ENCODE results near the gene NAA25. TPM values are rescaled to one million over a fixed set of nuclear protein-coding genes. Genes with fewer than 3 reads are reported as not detected.
A peak's percentile ranks its signal among the peaks of the same experiment; 100 is the strongest.

NAA25 gene
- polyA plus RNA-seq, 1 of the 3 experiments (the other 2 are of a cell fraction) = 4.4 TPM

DNA sequence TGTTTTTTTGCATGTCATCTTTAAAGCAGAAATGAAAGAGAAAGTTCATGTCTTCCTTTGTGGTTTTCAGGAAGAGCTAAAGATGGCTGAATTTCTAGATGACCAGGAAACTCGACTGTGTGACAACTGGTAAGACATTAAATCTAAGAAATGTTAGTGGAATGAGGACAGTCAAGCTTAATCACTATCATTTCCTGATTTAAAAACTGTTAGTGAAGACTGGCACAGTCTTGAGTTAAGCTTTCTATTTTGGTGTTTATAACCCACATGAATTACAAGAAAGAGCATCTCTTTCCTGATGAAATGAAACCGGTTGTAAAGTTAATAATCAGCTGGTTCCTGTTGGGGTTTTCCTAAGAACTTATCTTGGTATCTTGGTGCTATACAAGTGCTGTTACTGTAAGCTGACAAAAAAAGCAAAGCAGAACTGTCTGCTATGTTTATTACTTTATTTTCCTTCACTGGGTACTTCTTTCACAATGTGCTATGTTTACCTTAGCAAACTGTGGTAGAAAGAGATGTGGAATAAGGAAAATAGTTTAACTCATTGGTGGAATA lies 21.9 kb upstream of the NAA25 start:
- peak overlapping the region in 1 of 2 experiments; percentile 12; a peak in 2 of 4 replicates for H3K4me3 ChIP-seq (ENCODE audit: low read depth in 2 of 2, low read length in 1 of 2)
- peak overlapping the region; percentile 17 to 65; a peak in 2 of 4 replicates for H3K27ac ChIP-seq (ENCODE audit: low read depth in 2 of 2, low read length in 1 of 2)
- H3F3A ChIP-seq (replicated peaks; ENCODE audit: insufficient read depth) = peaks cover 9% of the 10 kb centered on the region
- H3K4me1 ChIP-seq (ENCODE audit: control insufficient read depth in 1 of 2, insufficient read depth in 2 of 2, low read depth in 1 of 2, low read length in 1 of 2) = peaks cover 4 to 15% of the 10 kb centered on the region in 2 experiments; a peak in 3 of 4 replicates
- no peaks in the 10 kb centered on the region for H3K27me3 ChIP-seq (ENCODE audit: insufficient read depth)
- ChIA-PET POLR2A (no interaction called here), CTCF (no interaction called here)
- H3K79me2 ChIP-seq (ENCODE audit: insufficient read depth) = peaks cover 58% of the 10 kb centered on the region
- TF ChIP-seq YY1 (IDR thresholded peaks at IDR 0.05; ENCODE audit: low read depth) (peak; percentile 47; the same call in 1 of the 2 replicates), RXRA (IDR thresholded peaks at IDR 0.05; ENCODE audit: borderline replicate concordance, low read depth) (no peak)
- peak overlapping the region; percentile 55 for H2AFZ ChIP-seq (ENCODE audit: low read depth)
- H3K4me2 ChIP-seq = peak overlapping the region; percentile 66
- peak overlapping the region; percentile 46; the same call in 1 of the 2 replicates for H3K9ac ChIP-seq
- no peak for DNase-seq
- 7% methylated on average over 2 of the region's 2 CpGs for WGBS (ENCODE audit: low lambda C conversion rate)
- no peaks in the 10 kb centered on the region for H4K20me1 ChIP-seq (ENCODE audit: insufficient read depth)
- H3K9me3 ChIP-seq = no peaks in the 10 kb centered on the region
- no peaks in the 10 kb centered on the region for H3K9me2 ChIP-seq
- H3K36me3 ChIP-seq (replicated peaks in 1 of 2; ENCODE audit: control insufficient read depth in 1 of 2, insufficient read depth in 2 of 2, low read length in 1 of 2) = peaks cover 10 to 30% of the 10 kb centered on the region in 2 experiments

DNA sequence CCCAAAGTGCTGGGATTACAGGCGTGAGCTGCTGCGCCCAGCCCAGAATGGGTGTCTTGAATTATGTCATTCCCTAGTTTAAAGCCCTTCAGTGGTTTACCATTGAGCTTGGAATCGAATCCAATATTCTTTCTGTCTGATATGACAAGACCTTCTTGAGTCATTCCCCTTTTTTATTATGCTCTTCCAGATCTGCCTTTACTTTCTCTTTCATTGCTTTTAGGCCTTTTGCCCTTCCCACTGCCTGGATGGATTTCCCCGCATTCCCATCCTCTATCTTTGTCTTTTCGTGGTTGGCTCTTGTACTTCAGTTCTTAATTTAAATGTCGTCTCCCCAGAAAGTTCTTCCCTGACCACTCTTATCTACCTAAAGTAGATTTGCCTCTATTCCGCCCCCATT lies 18.3 kb upstream of the NAA25 start:
- H3K4me3 ChIP-seq (ENCODE audit: low read depth in 2 of 2, low read length in 1 of 2) = peak overlapping the region in 1 of 2 experiments; percentile 81; a peak in 1 of 4 replicates
- TF ChIP-seq NFIC (IDR thresholded peaks at IDR 0.05; ENCODE audit: borderline replicate concordance) (no peak), GATA2 (CRISPR knock-in tag; IDR thresholded peaks at IDR 0.05) (no peak), TEAD4 (IDR thresholded peaks at IDR 0.05; ENCODE audit: borderline replicate concordance, insufficient read depth) (no peak), MEF2A (IDR thresholded peaks at IDR 0.05; ENCODE audit: borderline replicate concordance, low read depth) (no peak), ELF1 (IDR thresholded peaks at IDR 0.05) (no peak), YY1 (IDR thresholded peaks at IDR 0.05; ENCODE audit: low read depth) (no peak), TCF12 (IDR thresholded peaks at IDR 0.05) (no peak), FOXM1 (IDR thresholded peaks at IDR 0.05; ENCODE audit: low read depth) (no peak), RCOR1 (IDR thresholded peaks at IDR 0.05; ENCODE audit: low read length) (no peak), FOXJ3 (CRISPR knock-in tag; IDR thresholded peaks at IDR 0.05) (no peak), RAD21 (IDR thresholded peaks at IDR 0.05; ENCODE audit: low read length) (no peak), MXI1 (IDR thresholded peaks at IDR 0.05; ENCODE audit: low read depth, low read length) (no peak), RFX5 (IDR thresholded peaks at IDR 0.05; ENCODE audit: low read length) (no peak), FOSL2 (IDR thresholded peaks at IDR 0.05; ENCODE audit: borderline replicate concordance, low read depth) (no peak), TAF1 (IDR thresholded peaks at IDR 0.05; ENCODE audit: borderline replicate concordance, low read depth, low read length) (no peak), EZH2phosphoT487 (IDR thresholded peaks at IDR 0.05; ENCODE audit: borderline replicate concordance, low read depth) (no peak), NRF1 (IDR thresholded peaks at IDR 0.05; ENCODE audit: low read depth, low read length) (no peak)
- TF ChIP-seq, protein P1, sequence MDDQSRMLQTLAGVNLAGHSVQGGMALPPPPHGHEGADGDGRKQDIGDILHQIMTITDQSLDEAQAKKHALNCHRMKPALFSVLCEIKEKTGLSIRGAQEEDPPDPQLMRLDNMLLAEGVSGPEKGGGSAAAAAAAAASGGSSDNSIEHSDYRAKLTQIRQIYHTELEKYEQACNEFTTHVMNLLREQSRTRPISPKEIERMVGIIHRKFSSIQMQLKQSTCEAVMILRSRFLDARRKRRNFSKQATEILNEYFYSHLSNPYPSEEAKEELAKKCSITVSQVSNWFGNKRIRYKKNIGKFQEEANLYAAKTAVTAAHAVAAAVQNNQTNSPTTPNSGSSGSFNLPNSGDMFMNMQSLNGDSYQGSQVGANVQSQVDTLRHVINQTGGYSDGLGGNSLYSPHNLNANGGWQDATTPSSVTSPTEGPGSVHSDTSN (IDR thresholded peaks at IDR 0.05) = no peak
- TF ChIP-seq, protein P2, sequence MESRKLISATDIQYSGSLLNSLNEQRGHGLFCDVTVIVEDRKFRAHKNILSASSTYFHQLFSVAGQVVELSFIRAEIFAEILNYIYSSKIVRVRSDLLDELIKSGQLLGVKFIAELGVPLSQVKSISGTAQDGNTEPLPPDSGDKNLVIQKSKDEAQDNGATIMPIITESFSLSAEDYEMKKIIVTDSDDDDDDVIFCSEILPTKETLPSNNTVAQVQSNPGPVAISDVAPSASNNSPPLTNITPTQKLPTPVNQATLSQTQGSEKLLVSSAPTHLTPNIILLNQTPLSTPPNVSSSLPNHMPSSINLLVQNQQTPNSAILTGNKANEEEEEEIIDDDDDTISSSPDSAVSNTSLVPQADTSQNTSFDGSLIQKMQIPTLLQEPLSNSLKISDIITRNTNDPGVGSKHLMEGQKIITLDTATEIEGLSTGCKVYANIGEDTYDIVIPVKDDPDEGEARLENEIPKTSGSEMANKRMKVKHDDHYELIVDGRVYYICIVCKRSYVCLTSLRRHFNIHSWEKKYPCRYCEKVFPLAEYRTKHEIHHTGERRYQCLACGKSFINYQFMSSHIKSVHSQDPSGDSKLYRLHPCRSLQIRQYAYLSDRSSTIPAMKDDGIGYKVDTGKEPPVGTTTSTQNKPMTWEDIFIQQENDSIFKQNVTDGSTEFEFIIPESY (IDR thresholded peaks at IDR 0.05; ENCODE audit: borderline replicate concordance, low read depth) = no peak
- no peak for DNase-seq
- H3K4me2 ChIP-seq = peak overlapping the region; percentile 97
- POLR2A ChIA-PET = interaction anchor here (1.5 kb wide), 1 partner anchor 26 kb away, joined by 3 read pairs; no protein-coding TSS in a partner anchor
- WGBS (ENCODE audit: low lambda C conversion rate) = 89% methylated on average over 7 of the region's 7 CpGs
- H3K4me1 ChIP-seq (ENCODE audit: control insufficient read depth in 1 of 2, insufficient read depth in 2 of 2, low read depth in 1 of 2, low read length in 1 of 2) = peaks cover 4 to 18% of the 10 kb centered on the region in 2 experiments; a peak in 3 of 4 replicates
- peaks cover 14% of the 10 kb centered on the region for H3F3A ChIP-seq (replicated peaks; ENCODE audit: insufficient read depth)
- H3K9me3 ChIP-seq = no peaks in the 10 kb centered on the region
- H3K27me3 ChIP-seq (ENCODE audit: insufficient read depth) = no peaks in the 10 kb centered on the region
- H2AFZ ChIP-seq (ENCODE audit: low read depth) = no peak overlapping the region
- peaks cover 4 to 9% of the 10 kb centered on the region in 2 experiments for H3K36me3 ChIP-seq (replicated peaks in 1 of 2; ENCODE audit: control insufficient read depth in 1 of 2, insufficient read depth in 2 of 2, low read length in 1 of 2)
- H3K9me2 ChIP-seq = no peaks in the 10 kb centered on the region
- no peaks in the 10 kb centered on the region for H4K20me1 ChIP-seq (ENCODE audit: insufficient read depth)
- CTCF ChIA-PET = no interaction called here
- peaks cover 48% of the 10 kb centered on the region for H3K79me2 ChIP-seq (ENCODE audit: insufficient read depth)
- H3K27ac ChIP-seq (ENCODE audit: low read depth in 2 of 2, low read length in 1 of 2) = no peak overlapping the region
- H3K9ac ChIP-seq = no peak overlapping the region

Measured in SK-N-SH (cell line).